Measurements from ENCODE around the gene MATN3.
A peak's percentile ranks its signal among the peaks of the same experiment; 100 is the strongest.

MATN3 gene

DNA sequence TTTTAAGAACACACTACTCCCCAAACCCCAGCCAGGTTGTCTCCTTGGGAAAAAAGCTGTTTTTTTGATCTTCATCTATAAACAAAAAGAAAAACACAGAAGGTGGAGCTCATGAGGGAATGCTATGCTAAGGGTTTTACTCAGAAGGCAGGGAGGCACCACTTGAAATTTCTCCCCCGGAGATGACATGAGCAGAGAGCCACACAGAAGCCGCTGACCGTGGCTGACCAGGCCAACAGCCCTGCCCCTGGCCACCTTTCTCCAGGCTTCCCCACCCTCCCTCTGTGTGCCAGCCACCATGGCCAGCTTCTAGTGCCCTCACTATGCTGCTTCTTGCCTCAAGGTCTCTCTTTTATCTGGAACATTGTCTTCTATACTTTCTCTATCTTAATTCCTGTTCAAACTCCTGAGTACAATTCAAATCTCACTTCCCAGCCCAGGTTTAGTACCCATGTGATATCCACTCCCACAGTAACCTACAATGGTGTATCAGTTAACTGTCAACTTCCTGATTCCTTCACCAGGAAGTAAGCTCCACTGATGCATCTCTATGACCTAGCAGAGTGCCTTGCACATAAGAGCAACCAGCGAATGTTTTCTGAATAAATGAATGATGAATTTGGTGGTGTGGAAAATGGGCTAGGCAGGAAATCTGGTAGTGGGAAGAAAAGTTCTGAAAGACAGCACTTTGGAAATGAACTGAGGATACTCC lies 23.6 kb upstream of the MATN3 start:
- DNase-seq, result no peak

DNA sequence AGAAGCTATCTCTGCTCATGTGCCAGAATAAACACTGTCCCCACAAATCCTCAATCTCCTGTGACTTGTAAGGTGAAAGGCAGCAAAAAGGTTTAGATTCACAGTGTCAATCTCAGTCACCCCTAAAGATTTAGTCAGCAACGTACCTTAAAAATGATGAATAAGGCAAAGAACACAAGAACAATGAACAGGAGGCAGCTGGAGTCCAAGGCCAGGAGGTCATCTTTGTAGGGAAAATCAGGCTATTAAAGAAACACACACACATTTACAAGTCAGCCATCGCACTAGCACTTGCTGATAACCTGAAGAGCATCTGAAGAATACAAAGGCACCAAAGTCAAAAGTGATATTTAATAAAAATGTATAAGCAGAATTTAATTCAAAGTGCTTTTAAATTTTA lies 22.4 kb upstream of the MATN3 start:
- no peak for DNase-seq

DNA sequence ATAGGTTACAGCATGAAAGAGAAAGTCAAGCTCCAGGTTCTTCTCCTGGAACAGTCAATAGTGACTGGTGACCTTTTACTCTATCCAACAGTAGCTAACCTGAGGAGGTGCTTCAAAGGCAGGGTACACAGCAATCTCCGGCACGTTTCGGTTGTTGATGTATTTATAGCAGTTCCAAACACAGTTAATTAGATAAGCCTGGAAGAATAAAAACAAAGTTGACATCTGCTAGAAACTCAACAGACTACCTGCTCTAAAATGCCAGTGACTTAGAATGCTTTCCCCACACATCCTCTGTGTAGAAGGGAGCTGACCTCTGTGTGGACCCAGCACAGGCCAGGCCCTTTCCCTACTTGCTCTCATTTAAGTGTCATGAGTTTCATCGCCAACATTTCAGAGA lies 21.8 kb upstream of the MATN3 start:
- no peak for DNase-seq

DNA sequence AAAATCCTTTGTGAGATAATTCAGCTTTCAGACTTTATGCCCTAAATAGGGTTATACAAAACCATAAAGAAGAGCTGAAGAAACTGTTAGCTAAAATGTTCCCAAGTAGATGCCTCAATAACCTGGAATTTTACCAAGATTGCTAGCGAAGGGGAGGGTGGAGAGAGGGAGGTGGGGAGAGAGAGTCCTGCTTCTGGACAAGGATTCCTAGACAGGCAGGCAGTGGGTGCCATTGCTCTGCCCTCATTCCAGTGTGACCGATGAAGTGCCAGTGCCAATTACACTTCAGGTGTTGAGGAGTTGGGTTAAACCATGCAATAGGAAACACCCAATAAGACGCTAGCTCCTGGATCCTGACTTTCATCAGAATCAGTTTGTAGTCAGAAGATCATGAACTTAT lies 20.9 kb upstream of the MATN3 start:
- no peak for DNase-seq

DNA sequence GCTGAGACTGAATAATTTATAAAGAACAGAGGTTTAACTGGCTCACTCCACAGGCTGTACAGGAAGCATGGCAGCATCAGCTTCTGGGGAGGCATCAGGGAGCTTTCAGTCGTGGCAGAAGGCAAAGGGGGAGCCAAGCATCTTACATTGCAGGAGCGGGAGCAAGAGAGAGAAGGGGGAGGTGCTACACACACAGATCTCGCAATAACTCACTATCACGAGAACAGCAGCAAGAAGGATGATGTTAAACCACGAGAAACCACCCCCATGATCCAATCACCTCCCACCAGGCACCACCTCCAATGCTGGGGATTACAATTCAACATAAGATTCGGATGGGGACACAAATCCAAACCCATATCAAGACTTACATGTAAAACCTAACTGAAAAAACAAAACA lies 17.8 kb upstream of the MATN3 start:
- no peak for DNase-seq

DNA sequence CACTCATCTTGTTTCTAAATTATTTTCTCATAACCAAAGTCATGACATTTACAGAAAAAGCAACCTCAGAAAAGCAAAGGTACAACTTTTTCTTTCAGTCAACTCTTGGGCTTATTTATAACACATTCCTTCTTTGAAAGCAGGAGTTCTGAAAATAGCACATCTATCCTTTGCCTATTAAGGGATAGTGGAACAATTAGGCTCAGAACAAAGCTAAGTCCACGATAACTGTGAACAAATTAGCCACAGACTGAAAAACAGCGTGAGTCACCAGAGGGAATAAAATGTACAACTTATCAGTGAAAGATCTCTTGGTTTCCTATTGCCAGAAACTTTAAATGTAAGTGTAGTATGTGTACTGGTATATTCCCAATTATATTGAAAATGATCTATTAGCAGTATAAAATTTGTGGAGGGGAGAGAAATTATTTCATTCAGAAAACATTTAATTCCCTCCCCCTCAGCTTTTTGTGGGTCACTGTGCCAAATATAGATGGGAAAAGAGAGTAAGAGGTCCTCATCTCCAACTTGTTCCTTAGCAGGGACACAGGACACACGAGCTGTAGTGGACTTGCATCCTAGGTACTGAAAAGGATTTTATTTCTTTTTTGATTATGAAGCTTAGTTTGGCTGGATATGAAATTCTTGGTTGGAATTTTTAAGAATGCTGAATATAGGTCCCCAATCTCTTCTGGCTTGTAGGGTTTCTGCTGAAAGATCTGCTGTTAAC lies 15.4 kb upstream of the MATN3 start:
- DNase-seq, result no peak

DNA sequence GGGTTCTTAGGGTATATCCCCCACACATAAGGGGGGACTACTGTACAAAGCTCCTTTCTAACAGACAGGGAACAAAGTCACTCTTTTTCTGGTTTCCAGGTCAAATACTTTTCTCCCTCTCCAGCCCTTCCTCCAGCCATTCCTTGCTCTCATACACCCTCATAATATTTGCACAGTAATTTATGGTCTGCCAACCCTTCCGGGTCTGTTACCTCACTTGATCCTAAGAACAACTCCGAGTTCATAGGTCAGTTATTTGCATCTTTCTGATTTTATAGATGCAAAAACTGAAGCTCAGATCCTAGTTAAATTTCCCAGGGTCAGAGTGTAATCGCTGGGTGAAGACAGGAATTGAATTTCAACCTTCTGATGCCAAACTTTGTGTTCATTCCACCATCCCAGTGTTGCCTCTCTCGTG lies 14.8 kb upstream of the MATN3 start:
- no peak for DNase-seq

DNA sequence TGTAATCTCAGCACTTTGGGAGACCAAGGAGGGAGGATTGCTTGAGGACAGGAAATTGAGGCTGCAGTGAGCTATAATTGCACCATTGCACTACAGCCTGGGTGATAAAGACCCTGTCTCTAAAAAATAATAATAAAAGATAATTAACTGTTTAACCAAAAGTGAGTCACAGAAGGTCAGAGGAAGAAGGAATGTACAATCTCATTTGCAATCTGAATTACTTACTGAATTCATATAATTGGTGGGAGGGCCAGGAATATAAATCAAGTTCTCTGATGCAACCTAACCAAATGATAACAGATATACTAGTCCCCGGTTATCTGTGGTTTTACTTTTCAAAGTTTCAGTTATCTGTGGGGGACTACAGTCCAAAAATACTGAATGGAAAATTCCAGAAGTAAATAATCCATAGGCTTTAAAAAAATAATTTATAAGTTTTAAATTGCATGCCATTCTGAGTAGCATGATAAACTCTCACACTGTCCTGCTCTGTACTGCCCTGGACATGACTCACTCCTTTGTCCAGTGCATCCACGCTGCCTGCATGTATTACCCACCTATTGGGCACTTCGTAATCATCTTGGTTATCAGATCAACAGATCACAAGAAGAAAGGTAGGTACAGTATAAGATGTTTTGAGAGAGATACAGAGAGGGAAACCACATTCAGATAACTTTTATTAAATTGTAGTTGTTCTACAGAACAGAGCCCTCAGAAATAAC lies 12.8 kb upstream of the MATN3 start:
- DNase-seq, result no peak

DNA sequence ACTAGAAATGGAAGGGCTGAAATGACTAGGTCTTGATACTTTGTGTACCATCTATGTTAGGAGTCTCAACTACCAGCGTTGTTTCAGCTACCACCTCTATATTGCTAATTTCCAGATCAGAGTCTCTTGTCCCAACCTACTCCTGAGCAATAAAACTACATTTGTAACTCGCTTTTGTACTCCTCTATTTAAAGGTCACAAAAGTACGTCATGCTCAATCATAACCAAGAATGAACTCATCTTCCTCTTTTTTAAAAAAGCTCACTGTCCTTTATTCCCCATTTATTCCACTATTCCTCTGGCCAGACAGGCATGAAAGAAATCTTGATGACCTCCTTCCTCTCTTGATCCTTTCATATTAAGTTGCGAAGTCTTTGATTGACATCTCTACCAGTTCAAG lies 11.2 kb upstream of the MATN3 start:
- DNase-seq, result no peak

DNA sequence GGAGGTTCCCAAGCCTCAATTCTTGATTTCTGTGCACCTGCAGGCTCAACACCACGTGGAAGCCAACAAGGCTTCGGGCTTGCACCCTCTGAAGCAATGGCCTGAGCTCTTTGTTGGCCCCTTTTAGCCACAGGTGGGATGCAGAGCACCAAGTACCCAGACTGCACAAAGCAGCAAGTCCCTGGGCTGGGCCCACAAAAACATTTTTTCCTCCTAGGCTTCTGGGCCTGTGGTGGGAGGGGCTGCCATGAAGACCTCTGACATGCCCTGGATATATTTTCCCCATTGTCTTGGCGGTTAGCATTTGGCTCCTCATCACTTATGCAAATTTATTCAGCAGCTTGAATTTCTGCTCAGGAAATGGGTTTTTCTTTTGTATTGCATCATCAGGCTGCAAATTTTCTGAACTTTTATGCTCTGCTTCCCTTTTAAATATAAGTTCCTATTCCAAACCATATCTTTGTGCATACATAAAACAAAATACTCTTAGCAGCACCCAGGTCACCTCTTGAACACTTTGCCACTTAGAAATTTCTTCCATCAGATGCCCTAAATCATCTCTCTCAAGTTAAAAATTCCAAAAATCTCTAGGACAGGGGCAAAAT lies 9.0 kb upstream of the MATN3 start:
- no peak for DNase-seq

DNA sequence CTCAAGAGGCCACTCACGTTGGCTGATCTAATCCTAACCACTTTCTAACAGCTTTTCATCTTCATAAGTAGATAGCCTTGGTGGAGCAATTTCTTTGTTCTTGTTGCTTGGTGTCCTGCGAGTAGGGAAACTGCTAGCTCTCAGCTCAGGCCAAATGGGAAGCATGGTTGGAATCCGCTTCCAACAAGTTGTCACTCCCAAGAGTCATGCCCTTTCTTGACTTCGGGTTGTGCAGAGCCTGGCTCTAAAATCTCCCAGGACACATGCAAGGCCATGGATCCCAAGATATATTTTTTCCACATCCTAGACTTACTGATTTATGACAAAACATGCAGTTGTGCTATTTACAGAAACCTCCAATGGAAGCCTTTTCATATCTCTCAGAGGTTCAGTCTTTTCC lies 7.3 kb upstream of the MATN3 start:
- no peak for DNase-seq

DNA sequence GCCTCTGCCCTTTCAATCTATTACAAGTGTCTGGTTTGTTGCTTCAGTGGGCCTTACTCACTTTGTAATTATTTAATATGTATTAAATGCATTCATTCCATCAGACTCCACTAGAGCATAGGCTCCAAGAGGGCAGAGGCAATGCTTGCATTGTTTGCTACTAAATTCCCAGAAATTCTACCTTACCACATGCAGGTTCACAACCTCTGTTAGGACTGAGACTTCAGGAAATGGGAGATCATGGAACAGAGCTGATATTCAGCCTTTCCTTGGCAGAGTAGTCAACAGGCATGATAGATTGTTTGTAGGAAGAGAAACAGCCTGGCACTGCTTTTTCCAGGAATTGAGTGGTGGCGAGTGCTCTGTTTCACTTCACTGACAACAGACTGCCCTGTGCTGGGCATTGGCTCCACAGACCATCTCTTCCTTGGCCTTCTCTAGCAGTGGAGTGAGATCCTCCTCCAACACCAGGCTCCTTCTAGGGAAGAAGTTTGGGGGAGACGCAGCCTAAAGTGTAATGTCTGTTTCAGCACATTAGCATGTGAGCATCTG lies 6.2 kb upstream of the MATN3 start:
- DNase-seq, result no peak

DNA sequence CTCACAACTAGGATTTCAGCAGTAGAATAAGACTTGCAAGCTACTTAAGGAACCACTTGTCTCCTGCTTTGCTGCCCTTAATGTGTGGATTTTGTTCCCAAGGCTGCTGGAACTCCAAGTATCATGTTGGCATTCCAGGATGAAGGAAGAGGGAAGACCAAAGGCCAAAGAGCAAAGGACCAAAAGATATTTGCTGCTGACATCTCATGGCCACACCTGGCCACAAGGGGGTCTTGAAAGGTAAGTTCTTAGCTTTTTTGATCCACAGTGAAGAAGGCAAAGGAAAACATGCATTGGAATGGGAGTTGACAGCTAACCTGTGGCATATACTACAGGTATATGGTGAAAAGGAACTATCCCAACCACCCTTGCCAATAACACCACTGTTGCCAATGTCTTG lies 3.9 kb upstream of the MATN3 start:
- DNase-seq, result no peak

DNA sequence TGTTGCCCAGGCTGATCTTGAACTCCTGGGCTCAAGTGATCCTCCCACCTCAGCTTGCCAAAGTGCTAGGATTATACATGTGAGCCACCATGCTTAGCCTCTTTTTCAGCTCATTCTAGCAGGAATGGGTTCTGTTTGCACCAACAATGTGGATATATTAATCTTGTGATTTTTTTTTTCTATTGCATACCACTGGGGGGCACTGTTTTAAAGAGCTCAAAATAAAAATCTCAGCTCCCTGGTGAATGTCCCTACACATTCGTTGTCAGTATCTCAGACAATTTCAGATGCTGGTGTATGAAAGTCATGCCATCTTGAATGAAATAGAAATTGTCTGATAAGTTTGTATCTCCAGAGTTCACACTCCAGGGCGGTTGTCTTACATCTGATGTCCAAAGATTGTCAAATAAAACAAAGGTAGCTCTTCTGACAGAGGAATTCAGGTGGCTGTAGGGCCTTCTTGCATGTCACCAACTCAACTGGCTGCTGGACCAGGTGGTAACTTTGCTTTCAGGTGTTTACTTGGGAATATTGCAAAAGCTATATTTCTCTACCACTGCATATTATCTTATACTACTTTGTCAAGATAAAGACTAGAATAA lies 3.1 kb upstream of the MATN3 start:
- DNase-seq, result peak; percentile 34

DNA sequence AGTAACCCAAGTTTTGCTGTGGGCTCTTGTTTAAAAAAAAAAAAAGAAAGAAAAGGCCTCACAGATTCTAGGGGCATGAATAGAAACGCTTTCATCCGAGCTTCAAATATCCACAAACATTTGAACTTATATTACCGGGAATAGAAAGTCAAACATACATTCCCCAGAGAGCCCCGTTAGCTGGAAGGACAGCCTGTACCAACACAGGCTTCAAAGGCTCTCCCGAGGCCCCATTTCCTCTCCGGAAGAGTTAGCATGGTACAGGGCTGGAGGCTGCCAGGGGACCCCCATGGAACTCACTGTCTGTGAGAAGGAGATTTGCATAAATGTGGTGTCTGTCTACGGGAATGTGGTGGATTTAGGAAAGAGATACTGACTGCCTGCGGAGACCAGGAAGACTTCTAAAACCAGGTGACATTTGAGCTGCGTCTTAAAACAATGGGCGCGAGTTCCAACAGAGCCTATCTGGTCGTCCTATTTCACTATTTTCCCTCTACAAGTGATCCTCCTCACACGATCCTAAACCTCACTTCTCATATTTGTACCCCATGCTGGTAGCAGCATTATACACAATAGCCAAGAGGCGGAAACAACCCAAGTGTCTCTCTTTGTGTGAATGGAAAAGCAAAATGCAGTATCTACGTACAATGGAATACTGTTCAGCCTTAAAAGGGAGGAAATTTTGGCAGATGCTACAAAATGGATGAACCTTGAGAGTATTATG lies 820 bp upstream of the MATN3 start:
- DNase-seq, result no peak

DNA sequence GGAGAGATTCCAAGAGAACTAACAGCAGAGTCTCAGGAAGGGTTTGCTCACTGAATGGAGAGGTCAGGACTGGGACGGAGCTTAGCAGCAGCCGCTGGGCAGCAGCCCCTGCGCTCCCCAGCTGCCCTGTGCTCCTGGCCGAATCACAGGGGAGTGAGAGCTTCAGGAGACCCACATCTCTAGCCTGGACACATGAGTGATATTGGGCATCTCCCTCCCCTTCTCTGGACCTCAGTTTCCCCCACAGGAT lies 511 bp downstream of the MATN3 start:
- no peak for DNase-seq

DNA sequence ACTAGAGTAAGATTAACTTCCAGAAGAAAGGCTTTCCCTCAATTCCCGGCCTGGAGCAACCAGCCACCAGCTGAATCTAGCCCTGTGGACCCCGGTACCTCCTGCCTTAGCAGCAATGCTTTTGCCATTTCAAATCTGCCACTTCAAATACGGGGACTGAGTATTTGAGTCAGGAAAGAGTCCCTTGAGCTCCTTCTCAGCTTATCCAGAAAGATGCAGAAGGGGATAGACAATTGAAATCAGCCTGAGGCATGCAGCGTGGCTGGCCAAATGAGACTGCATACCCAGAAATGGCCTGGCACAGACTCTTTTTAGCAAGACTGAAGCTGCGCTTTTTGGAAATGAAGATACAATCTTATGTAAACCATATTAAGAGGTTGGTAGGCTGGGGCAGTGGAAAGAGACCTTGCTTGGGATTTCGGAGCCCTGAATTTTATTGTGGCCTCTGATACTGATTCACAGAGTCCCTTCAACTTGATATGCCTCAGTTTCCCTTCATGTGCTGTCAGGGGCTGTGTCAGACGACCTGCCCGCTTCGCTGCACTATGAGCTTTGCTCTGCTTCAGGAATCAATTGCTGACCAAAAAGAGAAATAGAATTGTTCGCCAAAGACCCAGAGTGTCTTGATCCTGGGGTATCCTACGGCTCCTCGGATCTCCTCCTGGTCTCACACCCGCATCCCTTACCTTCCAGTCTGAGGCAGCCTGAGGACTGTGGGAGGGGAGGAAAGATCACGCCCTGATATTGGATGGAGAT lies 1.0 kb downstream of the MATN3 start:
- DNase-seq, result no peak

DNA sequence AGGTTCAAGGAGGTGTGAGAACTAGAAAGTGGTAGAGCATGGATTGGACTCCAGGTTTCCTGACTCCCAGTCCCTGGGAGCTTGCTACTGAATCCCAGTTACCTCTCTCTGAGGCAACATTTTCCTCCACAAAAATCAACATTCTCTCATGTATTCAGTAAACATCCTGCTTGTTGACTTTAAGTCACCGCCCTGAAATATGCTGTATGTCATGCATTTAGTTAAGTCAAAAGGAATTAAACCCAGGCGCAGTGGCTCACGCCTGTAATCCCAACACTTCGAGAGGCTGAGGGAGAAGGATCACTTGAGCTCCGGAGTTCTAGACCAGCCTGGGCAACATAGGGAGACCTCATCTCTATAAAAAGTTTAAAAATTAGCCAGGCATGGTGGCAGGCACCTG lies 3.8 kb downstream of the MATN3 start:
- no peak for DNase-seq

DNA sequence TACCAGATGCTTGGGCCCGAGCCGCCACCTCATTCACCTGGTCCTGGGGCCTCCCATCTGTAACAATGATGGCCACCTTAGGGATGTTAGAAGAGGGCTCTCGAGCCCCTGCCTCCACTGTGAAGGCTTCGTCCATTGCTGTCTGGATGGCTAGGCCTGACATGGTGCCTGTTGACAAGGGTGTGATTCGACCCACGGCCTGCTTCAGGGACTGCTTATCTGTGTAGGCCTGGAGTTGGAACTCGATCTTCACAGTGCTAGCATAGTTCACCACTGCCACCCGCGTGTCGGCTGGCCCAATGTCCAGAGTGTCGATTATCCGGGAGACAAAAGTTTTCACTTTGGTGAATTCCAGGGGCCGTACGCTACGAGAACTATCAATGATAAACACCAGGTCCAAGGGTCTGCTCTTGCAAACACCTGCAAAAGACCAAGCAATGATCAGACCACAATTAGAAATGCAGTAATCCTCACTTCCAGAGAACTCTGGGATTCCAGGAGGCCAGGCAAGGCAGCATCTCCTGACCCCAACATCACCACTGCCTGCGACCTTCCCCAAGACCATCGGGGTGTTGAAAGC lies 6.5 kb downstream of the MATN3 start:
- no peak for DNase-seq

DNA sequence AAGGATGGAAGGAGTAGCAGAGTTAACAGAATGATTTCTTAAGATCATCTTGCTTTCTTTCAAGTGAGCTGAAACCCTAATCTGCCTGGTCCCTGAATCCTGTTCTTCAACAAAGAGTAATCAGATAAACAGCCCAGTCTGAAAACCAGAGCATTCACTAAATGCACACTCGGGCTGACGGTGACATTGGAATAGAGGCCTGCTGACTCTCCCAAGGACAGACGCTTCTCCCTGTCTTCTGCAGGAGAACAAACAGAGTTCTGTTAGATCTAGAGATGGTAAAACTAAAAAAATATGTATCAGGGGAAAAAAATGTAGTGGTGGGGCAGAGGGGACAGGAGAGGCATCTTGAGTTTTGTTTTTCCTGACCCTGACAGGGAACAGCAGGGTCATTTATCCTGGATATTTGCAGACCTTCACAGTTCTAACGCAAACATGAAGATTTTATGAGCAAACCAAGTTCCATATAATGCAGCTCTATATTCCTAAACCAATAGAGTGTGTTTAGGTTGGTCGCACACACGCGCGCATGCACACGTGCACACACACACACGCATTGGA lies 7.3 kb downstream of the MATN3 start:
- no peak for DNase-seq

DNA sequence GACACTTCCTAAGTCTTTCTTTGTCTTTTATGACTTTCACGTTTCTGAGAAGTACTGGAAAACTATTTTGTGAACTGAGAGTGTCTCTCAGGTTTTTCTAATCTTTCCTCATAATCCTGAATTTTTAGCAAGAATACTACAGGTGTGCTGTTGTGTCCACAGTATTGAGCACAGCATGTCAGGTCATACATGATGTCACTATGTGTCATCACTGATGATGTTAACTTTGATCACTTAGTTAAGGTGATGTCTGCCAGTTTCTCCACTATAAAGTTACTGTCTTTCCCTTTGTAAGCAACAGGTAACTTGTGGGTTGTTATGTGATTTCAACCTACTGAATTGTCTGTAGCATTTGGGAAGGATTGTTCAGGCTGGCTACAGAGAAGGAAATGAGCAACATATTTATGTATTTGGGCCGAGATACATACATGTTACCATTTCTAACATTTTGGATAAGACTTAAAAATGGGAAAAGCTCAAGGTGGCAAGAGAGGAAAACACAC lies 11.1 kb downstream of the MATN3 start:
- DNase-seq, result no peak

Measured in CD4-positive, alpha-beta T cell treated with Interleukin-4 for 4 hours (primary cell).